ENCODE data around the gene TRIP10.

DNA sequence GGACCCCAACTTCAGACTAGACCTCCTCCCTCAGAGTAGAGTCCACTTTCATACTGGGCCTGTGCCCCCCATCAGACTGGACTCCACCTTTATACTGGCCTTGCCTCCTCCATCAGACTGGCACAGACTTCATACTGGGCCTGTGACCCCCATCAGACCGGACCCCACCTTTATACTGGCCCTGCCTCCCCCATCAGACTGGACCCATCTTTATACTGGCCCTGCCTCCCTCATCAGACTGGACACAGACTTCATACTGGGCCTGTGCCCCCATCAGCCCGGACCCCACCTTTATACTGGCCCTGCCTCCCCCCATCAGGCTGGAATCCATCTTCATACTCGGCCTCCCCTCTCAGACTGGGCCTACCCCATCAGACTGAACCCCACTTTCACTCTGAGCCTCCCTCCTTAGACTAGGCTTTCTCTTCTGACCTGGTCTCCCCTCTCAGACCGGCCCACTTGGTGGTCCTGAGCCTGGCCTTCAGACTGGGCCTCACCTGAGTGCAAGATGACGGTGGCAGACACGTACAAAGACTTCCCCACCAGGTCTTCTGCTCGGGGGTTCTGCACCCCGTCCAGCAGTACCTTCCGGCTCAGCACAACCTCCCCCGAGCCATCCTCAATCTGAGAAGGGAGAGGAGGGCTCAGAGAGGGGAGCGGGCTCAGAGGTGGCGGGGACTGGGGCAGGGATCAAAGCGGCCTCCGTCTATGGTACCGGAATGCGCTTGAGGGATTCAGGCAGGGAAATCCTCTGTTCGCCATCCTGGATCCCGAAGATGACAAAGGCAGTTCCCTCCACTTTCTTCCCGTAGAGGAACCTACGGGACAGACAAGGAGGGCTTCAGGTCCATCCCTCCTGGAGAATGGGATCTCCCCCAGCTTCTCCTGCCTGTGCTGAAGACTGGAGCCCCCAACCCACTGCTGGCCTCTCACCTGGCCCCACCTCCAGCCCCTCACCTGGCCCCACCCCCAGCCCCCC lies 26.5 kb upstream of the TRIP10 start:
- TF ChIP-seq, protein P1, sequence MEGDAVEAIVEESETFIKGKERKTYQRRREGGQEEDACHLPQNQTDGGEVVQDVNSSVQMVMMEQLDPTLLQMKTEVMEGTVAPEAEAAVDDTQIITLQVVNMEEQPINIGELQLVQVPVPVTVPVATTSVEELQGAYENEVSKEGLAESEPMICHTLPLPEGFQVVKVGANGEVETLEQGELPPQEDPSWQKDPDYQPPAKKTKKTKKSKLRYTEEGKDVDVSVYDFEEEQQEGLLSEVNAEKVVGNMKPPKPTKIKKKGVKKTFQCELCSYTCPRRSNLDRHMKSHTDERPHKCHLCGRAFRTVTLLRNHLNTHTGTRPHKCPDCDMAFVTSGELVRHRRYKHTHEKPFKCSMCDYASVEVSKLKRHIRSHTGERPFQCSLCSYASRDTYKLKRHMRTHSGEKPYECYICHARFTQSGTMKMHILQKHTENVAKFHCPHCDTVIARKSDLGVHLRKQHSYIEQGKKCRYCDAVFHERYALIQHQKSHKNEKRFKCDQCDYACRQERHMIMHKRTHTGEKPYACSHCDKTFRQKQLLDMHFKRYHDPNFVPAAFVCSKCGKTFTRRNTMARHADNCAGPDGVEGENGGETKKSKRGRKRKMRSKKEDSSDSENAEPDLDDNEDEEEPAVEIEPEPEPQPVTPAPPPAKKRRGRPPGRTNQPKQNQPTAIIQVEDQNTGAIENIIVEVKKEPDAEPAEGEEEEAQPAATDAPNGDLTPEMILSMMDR (IDR thresholded peaks at IDR 0.05; ENCODE audit: low read length) = no peak
- TF ChIP-seq EZH2 (optimal IDR thresholded peaks at IDR 0.05; ENCODE audit: low read depth, low read length) (no peak), EZH2phosphoT487 (IDR thresholded peaks at IDR 0.05; ENCODE audit: low read length) (no peak)

Measured in MM.1S (cell line).